HepG2 (cell line): ENCODE data around the gene TNFRSF6B. TPM values are rescaled to one million over a fixed set of nuclear protein-coding genes. Genes with fewer than 3 reads are reported as not detected.
A peak's percentile ranks its signal among the peaks of the same experiment; 100 is the strongest.

Source experiments
- ASH2L ChIP-seq: fragments of 300-600, 200-600 bp; sonication (generic); IDR thresholded peaks from 2 replicates; pipeline ENCODE4 v1.7.0; 2017; ENCODE audit warnings: low read depth, mild to moderate bottlenecking, moderate library complexity, mixed read lengths, low read length; ENCODE audit not compliant: insufficient read length
- CERS6 ChIP-seq: sonication (generic); formaldehyde crosslinking; IDR thresholded peaks from 2 replicates; pipeline ENCODE4 v1.5.0; 2020; ENCODE audit warnings: missing genetic modification reagents
- CSRNP1 ChIP-seq: sonication (generic); formaldehyde crosslinking; IDR thresholded peaks from 2 replicates; pipeline ENCODE4 v1.8.1; 2023; ENCODE audit warnings: mild to moderate bottlenecking, missing genetic modification reagents
- EZH2 ChIP-seq: conservative IDR thresholded peaks from 2 replicates; pipeline ENCODE4 v1.6.1; 2012; ENCODE audit warnings: mild to moderate bottlenecking, low read depth, low read length, moderate library complexity
- GABPB1 ChIP-seq: IDR thresholded peaks from 2 replicates; pipeline ENCODE4 v1.6.1; 2016; ENCODE audit warnings: mild to moderate bottlenecking, missing genetic modification reagents, moderate library complexity, missing compliant biosample characterization
- GPBP1L1 ChIP-seq: sonication (generic); formaldehyde crosslinking; IDR thresholded peaks from 2 replicates; pipeline ENCODE4 v1.5.0; 2020; ENCODE audit warnings: mild to moderate bottlenecking, missing genetic modification reagents
- HOXA7 ChIP-seq: sonication (generic); formaldehyde crosslinking; IDR thresholded peaks from 2 replicates; pipeline ENCODE4 v1.8.1; 2022; ENCODE audit warnings: mild to moderate bottlenecking, missing genetic modification reagents, moderate library complexity
- MBNL3 ChIP-seq: fragments of 250-450 bp; sonication (Bioruptor Pico); conservative IDR thresholded peaks from 2 replicates; pipeline ENCODE4 v1.8.0; 2022; ENCODE audit warnings: mild to moderate bottlenecking, inconsistent platforms
- MEF2D ChIP-seq: sonication (generic); formaldehyde crosslinking; IDR thresholded peaks from 2 replicates; pipeline ENCODE4 v1.5.1; 2020; ENCODE audit warnings: mild to moderate bottlenecking, missing genetic modification reagents
- MYPOP ChIP-seq: sonication (generic); formaldehyde crosslinking; IDR thresholded peaks from 2 replicates; pipeline ENCODE4 v1.8.1; 2023; ENCODE audit warnings: mild to moderate bottlenecking, moderate library complexity, missing genetic modification reagents
- PBX3 ChIP-seq: sonication (generic); formaldehyde crosslinking; IDR thresholded peaks from 2 replicates; pipeline ENCODE4 v1.8.1; 2023; ENCODE audit warnings: missing genetic modification reagents, inconsistent platforms, borderline replicate concordance
- PLRG1 ChIP-seq: fragments of 450-650 bp; conservative IDR thresholded peaks from 2 replicates; pipeline ENCODE4 v1.6.1; 2016
- POLR2AphosphoS2 ChIP-seq: IDR thresholded peaks from 2 replicates; pipeline ENCODE4 v1.6.1; 2011; ENCODE audit warnings: low read depth, low read length, improper control_type of control experiment
- RARA ChIP-seq: IDR thresholded peaks from 2 replicates; pipeline ENCODE4 v1.6.1; 2016; ENCODE audit warnings: missing genetic modification reagents, missing compliant biosample characterization
- RFX3 ChIP-seq: IDR thresholded peaks from 2 replicates; pipeline ENCODE4 v1.6.1; 2016; ENCODE audit warnings: missing biosample characterization, missing genetic modification reagents
- SAFB2 ChIP-seq: sonication (generic); formaldehyde crosslinking; IDR thresholded peaks from 2 replicates; pipeline ENCODE4 v1.5.1; 2020; ENCODE audit warnings: missing genetic modification reagents, low read depth, mild to moderate bottlenecking, borderline replicate concordance
- TCF12 ChIP-seq, 2 experiments: fragments of 450-650 bp in 1 of 2; sonication (generic) in 1 of 2; formaldehyde crosslinking in 1 of 2; IDR thresholded peaks; 2 replicates each; pipeline versions ENCODE4 v1.6.1 to v1.8.0; 2017 to 2022; ENCODE audit warnings: antibody characterized with exemption in 1 of 2, mild to moderate bottlenecking in 1 of 2, missing genetic modification reagents in 1 of 2, moderate library complexity in 1 of 2
- TOPORS ChIP-seq: sonication (generic); formaldehyde crosslinking; IDR thresholded peaks from 2 replicates; pipeline ENCODE4 v1.8.0; 2023; ENCODE audit warnings: mild to moderate bottlenecking, missing genetic modification reagents
- U2AF2 ChIP-seq: fragments of 200-400 bp; formaldehyde crosslinking; IDR thresholded peaks from 2 replicates; pipeline ENCODE4 v1.6.1; 2017; ENCODE audit warnings: low read depth, mild to moderate bottlenecking, low read length
- ZNF451 ChIP-seq: sonication (generic); formaldehyde crosslinking; IDR thresholded peaks from 2 replicates; pipeline ENCODE4 v1.5.0; 2020; ENCODE audit warnings: mild to moderate bottlenecking, missing genetic modification reagents
- ZNF569 ChIP-seq: sonication (generic); formaldehyde crosslinking; IDR thresholded peaks from 2 replicates; pipeline ENCODE4 v1.5.0; 2020; ENCODE audit warnings: mild to moderate bottlenecking, missing genetic modification reagents, moderate library complexity, borderline replicate concordance
- ZNF781 ChIP-seq: sonication (generic); formaldehyde crosslinking; IDR thresholded peaks from 2 replicates; pipeline ENCODE4 v1.5.1; 2020; ENCODE audit warnings: borderline replicate concordance, mild to moderate bottlenecking, missing genetic modification reagents; ENCODE audit errors: not compliant biosample characterization
- ZNF816 ChIP-seq: sonication (generic); formaldehyde crosslinking; IDR thresholded peaks from 2 replicates; pipeline ENCODE4 v1.8.0; 2022; ENCODE audit warnings: missing genetic modification reagents, mild to moderate bottlenecking, borderline replicate concordance
- polyA plus RNA-seq, 8 experiments: library from polyadenylated mRNA; depleted of rRNA in 3 of 8; stranded (reverse) in 7 of 8; unstranded in 1 of 8; fragments of >200 nt; fragmentation: Illumina TruSeq in 4 of 8; extraction: Trizol in 4 of 8; gene quantifications; 2 replicates each; pipeline versions ENCODE4 v1.2.1 to v1.2.3, GENCODE V29; 2011 to 2016; ENCODE audit warnings: low read depth in 4 of 8, missing spikeins in 1 of 8, mixed read lengths in 1 of 8; ENCODE audit not compliant: insufficient read depth in 1 of 8
- total RNA-seq, 5 experiments: library from RNA; depleted of rRNA; stranded (reverse); fragments of >200 nt; fragmentation: Illumina TruSeq; extraction: Trizol; gene quantifications; 2 replicates each; pipeline ENCODE4 v1.2.3, GENCODE V29; 2016; ENCODE audit warnings: low read depth in 1 of 5

Gene TNFRSF6B
- total and polyA plus RNA-seq, 2 of the 13 experiments (the other 11 are each of a cell fraction or from before 2014, with no cell fraction given), result 0.24 TPM; not detected in 1

GRCh38 chr20:63740627-63741353 lies 44.3 kb downstream of the TNFRSF6B start (continued):
- TF ChIP-seq MYPOP (CRISPR knock-in tag) (peak; percentile 63; the same call in 1 of the 2 replicates), ZNF451 (CRISPR knock-in tag) (peak; percentile 98), ZNF816 (CRISPR knock-in tag) (peak; percentile 41), TOPORS (CRISPR knock-in tag) (no peak; the same call in none of the 2 replicates), PLRG1 (no peak), RARA (CRISPR knock-in tag) (peak; percentile 80), CERS6 (CRISPR knock-in tag) (peak; percentile 77; the same call in 1 of the 2 replicates), TCF12 (IDR thresholded peaks at IDR 0.05) (no peak), TCF12 (CRISPR knock-in tag; IDR thresholded peaks at IDR 0.05) (peak; percentile 68; the same call in 1 of the 2 replicates), EZH2 (no peak), GABPB1 (CRISPR knock-in tag) (peak; percentile 89), CSRNP1 (CRISPR knock-in tag) (peak; percentile 93), MEF2D (peak; percentile 92), ZNF569 (CRISPR knock-in tag) (no peak), HOXA7 (CRISPR knock-in tag) (no peak), ZNF781 (CRISPR knock-in tag) (peak; percentile 88), U2AF2 (peak; percentile 52; the same call in 1 of the 2 replicates), ASH2L (peak; percentile 47), PBX3 (CRISPR knock-in tag) (peak; percentile 67; the same call in 1 of the 2 replicates), POLR2AphosphoS2 (no peak), GPBP1L1 (CRISPR knock-in tag) (no peak), SAFB2 (CRISPR knock-in tag) (peak; percentile 89), MBNL3 (CRISPR knock-in tag) (no peak), RFX3 (CRISPR knock-in tag) (no peak)
